Stimulated activated naive CD8-positive, alpha-beta T cell treated with anti-CD3 and anti-CD28 coated beads, Interleukin-15, Interleukin-2, amounts not matched to agents 100 U/mL and 50 U/mL, for 24 hours (primary cell): ENCODE data around the gene GSG1L.

ENCODE experiments used
- ATAC-seq: fragments of 150-1000 bp; cut with Tn5 transposase; one replicate; pipeline ENCODE4 v1.10.0; 2021
- DNase-seq: peaks from one replicate; pipeline ENCODE4 v3.0.0; 2021

The GSG1L gene

GRCh38 chr16:27789150-27789549, 274.4 kb downstream of the GSG1L start:
- no peak for ATAC-seq
- no peak for DNase-seq

- no peak for ATAC-seq
These were observed 275.8 kb downstream of the GSG1L start for GRCh38 chr16:27787665-27788064.

DNA sequence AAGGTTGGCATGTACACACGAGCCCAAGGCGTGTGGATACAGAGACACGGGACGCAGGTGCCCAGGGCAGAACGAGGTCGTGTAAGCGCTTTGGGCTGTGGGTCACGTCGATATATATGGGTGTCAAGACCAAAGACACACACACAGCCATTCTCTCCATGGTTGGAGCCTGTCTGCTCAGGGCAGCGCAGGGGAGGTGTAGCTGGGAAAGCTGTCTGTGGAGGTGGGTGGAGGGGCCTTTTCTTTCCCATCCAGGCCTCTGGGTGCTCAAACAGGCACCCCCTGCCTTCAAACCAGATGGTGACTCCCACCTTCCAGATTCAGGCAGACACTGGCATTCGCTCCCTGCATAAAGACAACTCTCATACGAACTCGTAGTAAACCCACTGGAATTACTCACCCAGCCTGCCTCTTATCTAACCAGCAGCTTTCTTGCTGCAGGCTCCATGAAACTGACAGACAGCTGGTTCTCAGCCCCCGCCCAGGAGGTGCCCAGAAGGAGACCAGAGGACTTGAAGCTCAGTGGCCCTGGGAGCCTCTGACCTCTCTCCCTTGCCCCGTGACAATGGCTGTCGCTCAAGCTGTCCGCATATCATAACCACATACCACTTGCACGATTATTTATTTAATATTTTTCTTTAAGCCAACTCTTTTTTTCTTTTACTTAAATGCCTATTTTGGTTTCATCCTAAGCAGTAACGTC, 276.4 kb downstream of the GSG1L start:
- ATAC-seq (no peak), DNase-seq (no peak)

More at GRCh38 chr16:27787665-27788064, 275.8 kb downstream of the GSG1L start:
- no peak for DNase-seq

DNA sequence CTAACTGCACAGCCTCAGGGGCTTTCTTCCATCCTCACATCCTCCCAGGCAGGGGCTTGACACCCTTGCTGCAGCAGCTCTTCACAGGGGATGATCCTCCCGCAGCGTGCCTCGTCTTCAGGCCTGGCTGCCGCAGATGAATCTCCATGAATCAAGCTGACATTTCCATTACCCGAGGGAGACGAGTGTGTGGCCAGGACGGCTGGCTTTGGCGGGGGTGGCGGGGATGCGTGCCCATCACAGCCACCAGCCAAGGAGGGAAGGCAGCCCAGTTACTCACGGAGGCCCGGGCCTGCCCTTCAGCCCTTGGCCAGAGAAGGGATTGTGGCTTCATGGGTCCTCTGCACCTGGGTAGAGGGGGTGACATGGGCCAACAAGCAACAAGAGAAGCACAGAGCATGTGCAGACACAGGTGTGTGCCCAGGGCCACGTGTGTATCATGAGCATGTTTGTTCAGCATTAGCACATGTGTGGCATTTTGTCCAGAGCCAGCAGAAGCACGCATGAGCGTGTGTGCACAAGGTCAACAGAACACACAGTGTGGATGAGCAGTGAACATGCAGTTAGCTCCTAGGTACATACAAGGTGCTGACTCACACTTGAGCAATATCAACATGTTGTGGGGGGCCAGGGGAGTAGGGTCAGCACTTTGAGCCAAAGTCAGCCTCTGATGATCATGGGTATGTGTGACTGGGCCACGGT, 277.1 kb downstream of the GSG1L start:
- no peak for ATAC-seq
- no peak for DNase-seq

GRCh38 chr16:27785307-27785678, 278.2 kb downstream of the GSG1L start:
- DNase-seq (no peak), ATAC-seq (no peak)

DNA sequence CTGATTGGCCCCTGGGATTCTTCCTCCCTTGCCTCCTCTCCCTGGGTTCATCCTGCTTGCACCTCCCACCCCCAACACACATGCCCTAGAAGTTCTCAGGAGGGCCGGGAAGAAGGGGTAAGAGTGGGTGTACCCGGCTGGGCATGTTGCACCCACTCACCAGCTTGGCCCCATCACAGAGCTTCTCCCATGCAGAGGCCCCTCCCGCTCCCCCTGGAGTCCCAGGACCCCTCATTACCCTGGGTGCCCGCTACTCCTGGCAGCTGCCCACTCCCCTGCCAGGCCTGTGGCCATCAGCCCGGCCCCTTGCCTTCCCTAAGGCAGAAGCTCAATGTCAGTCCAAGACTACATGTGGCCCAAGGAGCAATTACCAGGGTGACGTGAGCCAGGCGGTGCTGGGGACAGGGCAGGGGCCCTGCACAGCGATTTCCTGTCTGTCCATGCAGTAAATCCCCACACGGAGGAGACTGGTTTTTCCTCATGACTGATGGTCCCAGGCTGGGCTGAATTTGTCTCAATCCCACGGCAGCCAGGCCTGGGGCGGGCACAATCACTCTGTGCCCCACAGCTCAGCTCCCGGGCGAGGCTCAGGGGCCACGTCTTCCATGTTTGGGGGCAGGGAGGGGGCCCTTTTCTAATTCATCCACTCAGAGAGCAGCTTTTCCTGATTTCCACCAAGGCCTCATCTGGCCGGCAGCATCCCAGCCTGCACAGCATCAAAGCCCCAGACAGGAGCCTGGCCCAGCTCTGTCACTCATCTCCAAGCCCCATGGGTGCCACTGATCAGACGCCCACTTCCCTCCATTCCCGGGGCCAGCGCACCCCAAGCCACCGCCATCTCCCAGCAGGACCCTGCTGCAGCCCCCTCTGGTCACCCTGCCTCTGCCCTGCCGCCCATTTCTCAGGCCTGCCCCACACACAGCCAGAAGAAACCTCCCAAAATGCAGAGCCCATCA, 278.9 kb downstream of the GSG1L start:
- ATAC-seq = no peak
- DNase-seq = no peak

DNA sequence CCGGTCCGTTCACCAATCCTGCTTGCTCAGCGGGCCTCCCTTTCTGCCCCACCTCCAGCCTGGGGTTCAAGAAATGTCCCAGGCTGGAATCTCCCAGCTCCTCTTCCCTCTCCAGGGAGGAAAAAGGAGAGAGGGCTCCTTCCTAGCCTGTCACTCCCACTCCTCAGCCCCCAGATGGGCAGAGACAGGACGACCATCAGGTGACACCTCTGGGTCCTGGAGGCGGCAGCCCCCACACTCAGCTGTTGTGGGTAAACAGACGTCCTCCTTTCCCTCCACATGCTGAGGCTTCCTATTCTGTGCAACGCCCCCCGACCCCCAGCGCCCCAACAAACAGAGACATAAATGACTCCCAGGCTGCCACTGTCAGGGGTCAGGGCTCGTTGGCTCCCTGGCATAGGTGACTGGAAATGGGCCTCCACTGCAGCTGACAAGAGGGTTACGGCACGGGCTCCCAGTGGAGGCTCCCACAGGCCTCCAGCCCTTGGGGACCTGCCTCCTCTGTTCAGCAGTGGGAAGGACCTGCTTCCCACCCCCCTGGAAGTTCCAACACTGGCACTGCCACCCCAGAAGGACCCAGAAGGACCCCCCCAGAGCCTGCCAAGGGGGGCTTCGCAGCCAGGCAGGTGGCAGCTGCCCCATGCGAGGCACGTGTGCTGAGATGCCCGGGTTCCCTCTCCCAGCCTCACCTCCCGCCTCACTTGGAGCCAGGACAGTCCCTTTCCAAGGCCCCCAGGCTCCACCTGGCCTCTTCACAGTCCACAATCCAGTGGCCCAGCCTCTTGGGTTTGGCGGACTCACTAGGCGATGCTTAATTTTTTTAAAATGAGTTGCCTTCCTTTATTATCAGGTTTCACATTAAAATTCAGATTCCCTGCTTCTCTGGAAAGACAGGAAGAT, 281.3 kb downstream of the GSG1L start:
- ATAC-seq (no peak), DNase-seq (no peak)

DNA sequence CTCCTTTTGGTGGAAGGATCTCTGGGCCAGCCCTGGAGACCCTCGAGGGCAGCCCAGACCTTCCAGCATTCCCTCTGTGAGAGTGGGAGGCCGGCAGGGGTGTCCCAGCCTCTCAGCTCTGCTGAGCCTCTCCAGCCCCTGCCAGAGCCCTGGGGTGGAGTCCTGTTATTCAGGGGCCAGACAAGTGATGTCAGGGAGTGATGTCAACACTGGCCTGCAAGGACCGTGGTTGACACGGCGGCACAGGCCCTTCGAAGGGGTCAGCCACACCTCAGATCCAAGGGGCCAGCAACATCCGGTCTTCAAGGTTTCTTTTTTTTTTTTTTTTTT, 282.4 kb downstream of the GSG1L start:
- DNase-seq = no peak
- no peak for ATAC-seq

DNA sequence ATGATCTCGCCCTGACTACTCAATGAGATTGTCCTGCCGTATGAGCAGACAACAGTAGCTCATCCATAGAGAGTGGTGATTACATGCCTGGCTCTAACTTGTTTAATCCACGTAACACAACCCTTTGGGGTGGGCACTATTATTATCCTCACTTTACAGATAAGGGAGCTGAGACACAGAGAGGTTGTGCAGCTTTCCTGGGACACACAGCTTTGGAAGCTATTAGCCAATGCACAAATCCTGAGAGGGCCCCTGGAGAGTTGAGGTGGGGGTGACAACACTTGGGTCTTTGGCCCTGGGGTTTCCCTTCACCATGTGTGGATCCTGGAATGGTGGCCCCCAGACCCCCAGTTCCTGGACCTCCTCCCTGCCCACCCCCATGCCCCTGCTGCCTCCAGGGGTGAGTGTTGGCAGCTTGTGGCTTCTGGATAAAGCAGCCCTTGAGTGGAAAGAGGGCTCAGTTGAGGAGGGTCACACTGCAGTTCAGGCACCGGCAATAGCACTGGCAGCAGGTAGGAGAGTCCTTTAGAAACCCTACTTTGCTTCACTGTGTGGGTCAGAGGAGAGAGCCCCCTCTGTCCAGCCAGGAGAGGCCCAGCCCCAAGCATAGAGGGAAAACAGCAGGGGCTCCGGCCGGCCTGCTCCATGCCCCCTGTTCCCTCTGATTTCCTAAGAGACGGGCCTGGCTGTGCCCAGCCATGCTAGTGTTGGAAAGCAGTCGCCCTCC, 282.9 kb downstream of the GSG1L start:
- no peak for ATAC-seq

DNA sequence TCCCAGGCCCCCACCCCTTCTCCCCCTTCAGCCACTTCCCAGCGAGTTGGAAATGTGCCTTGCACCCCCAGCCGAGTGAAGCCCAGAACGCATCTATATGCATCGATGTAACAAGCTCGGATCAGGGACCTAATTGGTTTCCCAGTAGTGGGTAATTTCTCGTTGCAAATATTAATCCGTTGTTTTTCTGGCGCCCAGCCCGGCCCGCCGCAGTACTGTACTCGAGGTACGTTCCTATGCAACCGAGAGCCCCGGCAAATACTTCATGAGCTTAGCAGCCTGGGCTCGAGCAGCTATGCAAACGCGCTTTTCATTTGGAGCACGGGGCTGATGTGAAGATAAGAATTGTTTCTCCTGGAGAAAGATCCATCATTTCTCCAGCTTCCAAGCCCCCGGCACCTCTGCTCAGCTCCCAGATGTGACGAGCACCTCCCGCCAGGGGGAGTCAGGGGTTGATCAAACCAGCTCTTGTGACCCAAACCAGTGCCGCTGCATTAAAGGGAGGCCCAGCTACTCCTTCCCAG, 283.8 kb downstream of the GSG1L start:
- ATAC-seq (no peak), DNase-seq (no peak)

More for the DNA sequence above, 282.9 kb downstream of the GSG1L start:
- DNase-seq = no peak

GRCh38 chr16:27778926-27779570, 284.5 kb downstream of the GSG1L start:
- ATAC-seq = no peak

GRCh38 chr16:27778171-27778925, 285.2 kb downstream of the GSG1L start:
- no peak for DNase-seq
- ATAC-seq = no peak

More at GRCh38 chr16:27778926-27779570, 284.5 kb downstream of the GSG1L start:
- no peak for DNase-seq

- ATAC-seq (no peak), DNase-seq (no peak)
These were observed 286.0 kb downstream of the GSG1L start for GRCh38 chr16:27777527-27777926.

DNA sequence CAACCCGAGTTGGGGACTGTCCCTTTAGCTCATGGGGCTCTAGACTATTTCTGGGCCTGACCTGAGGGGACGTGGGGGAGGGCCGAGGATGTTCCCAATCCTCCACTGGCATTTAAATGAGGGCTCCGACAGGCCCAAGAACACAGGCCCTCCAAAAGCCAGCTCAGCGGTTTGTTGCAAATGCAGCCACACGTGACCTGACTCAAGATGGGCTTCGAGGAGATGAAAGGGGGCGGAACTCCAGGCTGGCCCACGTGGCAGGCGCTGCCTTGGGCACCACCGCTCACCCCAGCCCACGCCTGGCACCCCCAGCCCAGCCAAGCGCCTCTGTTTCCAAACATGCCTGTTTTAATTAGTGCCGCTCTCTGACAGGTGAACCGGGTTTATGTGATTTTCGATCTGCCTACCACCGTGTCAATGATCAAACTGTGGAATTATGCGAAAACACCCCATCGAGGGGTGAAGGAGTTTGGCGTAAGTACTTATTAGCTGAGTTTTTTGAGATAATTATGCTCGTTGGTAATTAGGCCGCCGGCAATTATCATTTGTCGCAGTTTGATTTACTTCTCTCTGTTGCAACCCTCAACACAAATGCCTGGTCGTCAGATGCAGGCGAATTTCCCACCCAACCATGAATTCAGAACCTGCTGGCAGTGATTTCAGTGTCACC, 286.8 kb downstream of the GSG1L start:
- ATAC-seq (no peak), DNase-seq (no peak)

- no peak for ATAC-seq
- DNase-seq = no peak
These were observed 288.3 kb downstream of the GSG1L start for GRCh38 chr16:27775254-27775653.

GRCh38 chr16:27774779-27775178, 288.7 kb downstream of the GSG1L start:
- no peak for ATAC-seq
- no peak for DNase-seq

DNA sequence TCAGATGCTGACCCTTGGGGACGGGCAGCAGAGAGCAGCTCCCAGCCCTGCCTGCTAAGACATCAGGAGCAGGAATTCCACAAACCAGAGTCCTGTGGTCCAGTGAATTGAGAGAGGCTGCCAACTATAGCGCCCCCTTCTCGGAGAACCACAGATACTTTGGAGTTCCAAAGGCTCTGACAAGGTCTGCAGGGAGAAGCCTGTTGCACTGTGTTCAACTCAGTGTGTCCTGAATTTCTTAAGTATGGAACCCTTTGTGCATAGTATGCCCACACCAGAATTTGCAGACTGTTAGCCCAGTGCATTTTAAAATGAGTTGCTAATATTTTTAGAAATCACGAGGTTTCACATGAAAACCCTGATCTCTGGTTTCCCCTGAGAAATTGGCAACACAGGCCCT, 290.2 kb downstream of the GSG1L start:
- ATAC-seq (no peak), DNase-seq (no peak)

- DNase-seq (no peak), ATAC-seq (no peak)
These were observed 291.3 kb downstream of the GSG1L start for GRCh38 chr16:27772093-27772825.
